ENCODE results near the gene OR7G2.

Gene OR7G2

GRCh38 chr19:9107375-9107774 lies at the start of gene OR7G2:
Gene OR7G2 (minus strand): TSS chr19:9107475. CDS start chr19:9103243, 4,232 bp downstream.
- TF ChIP-seq CTCF (IDR thresholded peaks at IDR 0.05) (no peak), ZFX (IDR thresholded peaks at IDR 0.05; ENCODE audit: borderline replicate concordance) (no peak)
- no peak within 1 kb of the TSS for H3K27ac ChIP-seq

GRCh38 chr19:9156304-9156703 lies 49.0 kb upstream of the OR7G2 start:
- H3K27ac ChIP-seq, result no peak overlapping the region
- TF ChIP-seq CTCF (IDR thresholded peaks at IDR 0.05), result no peak
- TF ChIP-seq ZFX (IDR thresholded peaks at IDR 0.05; ENCODE audit: borderline replicate concordance), result no peak

GRCh38 chr19:9155591-9155990 lies 48.3 kb upstream of the OR7G2 start:
- no peak for TF ChIP-seq ZFX (IDR thresholded peaks at IDR 0.05; ENCODE audit: borderline replicate concordance)
- no peak for TF ChIP-seq CTCF (IDR thresholded peaks at IDR 0.05)
- no peak overlapping the region for H3K27ac ChIP-seq

- TF ChIP-seq ZFX (IDR thresholded peaks at IDR 0.05; ENCODE audit: borderline replicate concordance), result no peak
- no peak for TF ChIP-seq CTCF (IDR thresholded peaks at IDR 0.05)
- no peak overlapping the region for H3K27ac ChIP-seq
Observed at GRCh38 chr19:9151367-9151766, 44.1 kb upstream of the OR7G2 start.

GRCh38 chr19:9150650-9151049 lies 43.4 kb upstream of the OR7G2 start:
- H3K27ac ChIP-seq, result no peak overlapping the region
- no peak for TF ChIP-seq ZFX (IDR thresholded peaks at IDR 0.05; ENCODE audit: borderline replicate concordance)
- TF ChIP-seq CTCF (IDR thresholded peaks at IDR 0.05), result no peak

GRCh38 chr19:9149997-9150396 lies 42.7 kb upstream of the OR7G2 start:
- H3K27ac ChIP-seq, result no peak overlapping the region
- TF ChIP-seq ZFX (IDR thresholded peaks at IDR 0.05; ENCODE audit: borderline replicate concordance) (no peak), CTCF (IDR thresholded peaks at IDR 0.05) (no peak)

- TF ChIP-seq CTCF (IDR thresholded peaks at IDR 0.05), result no peak
- TF ChIP-seq ZFX (IDR thresholded peaks at IDR 0.05; ENCODE audit: borderline replicate concordance), result no peak
- H3K27ac ChIP-seq, result no peak overlapping the region
Observed at GRCh38 chr19:9148697-9149096, 41.4 kb upstream of the OR7G2 start.
